Trophoblast cell (in vitro differentiated cells and primary cell): ENCODE measurements around the gene PROX2.

Source experiments
- DNase-seq, 2 donors: peaks; one replicate each; pipeline ENCODE4 v3.0.0-alpha.2; 2016
- H2AFZ ChIP-seq: 2 replicates; pipeline ENCODE4 v1.6.1; 2013; ENCODE audit warnings: low read length, moderate library complexity, mild to moderate bottlenecking; ENCODE audit not compliant: insufficient read depth, poor library complexity
- H2AK5ac ChIP-seq: 2 replicates; pipeline ENCODE4 v1.6.1; 2013; ENCODE audit warnings: mild to moderate bottlenecking, low read length
- H2BK120ac ChIP-seq: 2 replicates; pipeline ENCODE4 v1.6.1; 2013; ENCODE audit warnings: low read length, mild to moderate bottlenecking, moderate library complexity; ENCODE audit not compliant: insufficient read depth, poor library complexity
- H2BK12ac ChIP-seq: 2 replicates; pipeline ENCODE4 v1.6.1; 2013; ENCODE audit warnings: mild to moderate bottlenecking, low read length, moderate library complexity
- H2BK5ac ChIP-seq: 2 replicates; pipeline ENCODE4 v1.6.1; 2013; ENCODE audit warnings: low read length, low read depth, moderate library complexity, mild to moderate bottlenecking; ENCODE audit not compliant: poor library complexity
- H3K14ac ChIP-seq: 2 replicates; pipeline ENCODE4 v1.6.1; 2013; ENCODE audit warnings: mild to moderate bottlenecking, low read length
- H3K18ac ChIP-seq: 2 replicates; pipeline ENCODE4 v1.6.1; 2013; ENCODE audit warnings: mild to moderate bottlenecking, low read length
- H3K23ac ChIP-seq: 2 replicates; pipeline ENCODE4 v1.6.1; 2013; ENCODE audit warnings: low read length
- H3K27ac ChIP-seq: 2 replicates; pipeline ENCODE4 v1.5.1; 2013; ENCODE audit warnings: low read depth, mild to moderate bottlenecking, inconsistent platforms, low read length, moderate library complexity
- H3K27me3 ChIP-seq: 2 replicates; pipeline ENCODE4 v1.6.1; 2013; ENCODE audit warnings: inconsistent platforms, mild to moderate bottlenecking, low read length, moderate library complexity; ENCODE audit not compliant: insufficient read depth
- H3K36me3 ChIP-seq, 2 experiments: 1 replicate in 1 of 2; 2 replicates in 1 of 2; pipeline ENCODE4 v1.6.1; 2013; ENCODE audit warnings: low read length in 2 of 2, mild to moderate bottlenecking in 2 of 2, moderate library complexity in 1 of 2; ENCODE audit not compliant: insufficient read depth in 2 of 2, control insufficient read depth in 1 of 2
- H3K4ac ChIP-seq: 2 replicates; pipeline ENCODE4 v1.6.1; 2013; ENCODE audit warnings: low read depth, mild to moderate bottlenecking, low read length, moderate library complexity
- H3K4me1 ChIP-seq, 2 experiments: 1 replicate in 1 of 2; 2 replicates in 1 of 2; pipeline ENCODE4 v1.6.1; 2013; ENCODE audit warnings: low read length in 2 of 2, mild to moderate bottlenecking in 2 of 2, moderate library complexity in 1 of 2; ENCODE audit not compliant: insufficient read depth in 2 of 2, control insufficient read depth in 1 of 2
- H3K4me2 ChIP-seq: 2 replicates; pipeline ENCODE4 v1.6.1; 2013; ENCODE audit warnings: inconsistent platforms, mild to moderate bottlenecking, low read length, moderate library complexity
- H3K4me3 ChIP-seq: 2 replicates; pipeline ENCODE4 v1.5.1; 2013; ENCODE audit warnings: mild to moderate bottlenecking, low read depth, low read length, inconsistent platforms
- H3K79me1 ChIP-seq: one replicate; pipeline ENCODE4 v1.6.1; 2013; ENCODE audit warnings: low read length
- H3K79me2 ChIP-seq: 2 replicates; pipeline ENCODE4 v1.6.1; 2013; ENCODE audit warnings: low read length, mild to moderate bottlenecking; ENCODE audit not compliant: control insufficient read depth, insufficient read depth, poor library complexity
- H3K9ac ChIP-seq: 2 replicates; pipeline ENCODE4 v1.6.1; 2013; ENCODE audit warnings: mild to moderate bottlenecking, low read length
- H3K9me3 ChIP-seq: 2 replicates; pipeline ENCODE4 v1.6.1; 2013; ENCODE audit warnings: low read depth, mild to moderate bottlenecking, control low read depth, inconsistent platforms, low read length; ENCODE audit not compliant: insufficient read depth
- H4K12ac ChIP-seq: 2 replicates; pipeline ENCODE4 v1.6.1; 2013; ENCODE audit warnings: low read depth, mild to moderate bottlenecking, low read length, moderate library complexity
- H4K8ac ChIP-seq: 2 replicates; pipeline ENCODE4 v1.6.1; 2013; ENCODE audit warnings: low read depth, mild to moderate bottlenecking, low read length, moderate library complexity
- H4K91ac ChIP-seq: one replicate; pipeline ENCODE4 v1.6.1; 2013; ENCODE audit warnings: low read depth, mild to moderate bottlenecking, low read length, moderate library complexity
- WGBS: extraction: QIAGEN DNeasy Blood & Tissue Kit; methylation state at CpG from one replicate; pipeline ENCODE4 v1.1.7; 2013; ENCODE audit warnings: missing lambda C conversion rate; ENCODE audit not compliant: insufficient read length, insufficient coverage; ENCODE audit errors: extremely low coverage; 5-methylcytosine and 5-hydroxymethylcytosine counted together

The PROX2 gene

GRCh38 chr14:74867673-74868072, 8.3 kb downstream of the PROX2 start:
- no peak overlapping the region for H3K4me2 ChIP-seq
- H3K18ac ChIP-seq: no peak overlapping the region
- H3K36me3 ChIP-seq: no peaks in the 10 kb centered on the region
- no peak overlapping the region for H3K4ac ChIP-seq
- no CpG with 5 or more reads among the region's 5 CpGs for WGBS
- no peak overlapping the region for H3K27ac ChIP-seq
- no peaks in the 10 kb centered on the region for H3K27me3 ChIP-seq
- no peak overlapping the region for H2BK120ac ChIP-seq
- no peak overlapping the region for H2AFZ ChIP-seq
- H3K23ac ChIP-seq: no peak overlapping the region
- DNase-seq: no peak
- H2BK12ac ChIP-seq: no peak overlapping the region
- H2AK5ac ChIP-seq: no peak overlapping the region
- no peak overlapping the region for H4K8ac ChIP-seq
- no peaks in the 10 kb centered on the region for H3K4me1 ChIP-seq
- no peaks in the 10 kb centered on the region for H3K79me1 ChIP-seq
- no peak overlapping the region for H3K14ac ChIP-seq
- no peak overlapping the region for H4K12ac ChIP-seq
- H3K79me2 ChIP-seq: no peaks in the 10 kb centered on the region
- no peak overlapping the region for H3K4me3 ChIP-seq
- H3K9me3 ChIP-seq: no peaks in the 10 kb centered on the region
- H4K91ac ChIP-seq: no peak overlapping the region
- no peak overlapping the region for H3K9ac ChIP-seq
- H2BK5ac ChIP-seq: no peak overlapping the region

DNA sequence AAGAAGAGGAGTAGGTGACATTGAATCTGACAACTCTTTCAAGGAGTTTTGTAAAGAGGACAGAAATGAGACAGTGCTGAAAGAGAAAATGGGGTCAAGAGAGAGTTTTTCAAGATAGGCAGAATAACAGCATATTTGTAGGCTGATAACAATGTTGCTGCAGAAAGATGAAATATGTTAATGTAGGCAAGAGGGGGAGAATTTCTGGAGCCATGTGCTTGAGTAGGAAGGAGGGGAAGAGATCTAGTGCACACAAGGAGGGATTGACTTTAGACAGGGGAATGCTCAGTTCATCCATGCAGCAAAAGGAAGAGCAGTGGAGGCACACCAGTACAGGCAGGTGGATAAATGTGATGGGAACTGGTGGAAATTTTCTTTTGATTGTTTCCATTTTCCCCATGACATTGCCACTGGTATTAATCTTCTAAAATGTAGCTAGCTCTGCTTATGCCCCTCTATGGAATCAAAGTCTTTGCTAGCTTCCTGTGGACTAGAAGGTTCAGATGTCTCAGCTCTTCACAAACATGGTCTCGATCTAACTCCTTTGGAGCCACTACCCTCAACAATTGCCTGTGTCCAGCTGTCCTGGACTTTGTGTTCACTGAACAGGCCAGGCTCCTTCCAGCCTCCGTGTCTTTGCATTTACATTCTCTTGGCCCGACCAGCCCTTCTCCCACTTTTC, 9.1 kb downstream of the PROX2 start:
- no peak overlapping the region for H3K9ac ChIP-seq
- no peak overlapping the region for H2BK120ac ChIP-seq
- H3K27me3 ChIP-seq: no peaks in the 10 kb centered on the region
- no peak overlapping the region for H3K4me3 ChIP-seq
- no peak overlapping the region for H2AK5ac ChIP-seq
- H4K91ac ChIP-seq: no peak overlapping the region
- H3K9me3 ChIP-seq: no peaks in the 10 kb centered on the region
- no peak overlapping the region for H2BK12ac ChIP-seq
- no peaks in the 10 kb centered on the region for H3K4me1 ChIP-seq
- no peak overlapping the region for H3K27ac ChIP-seq
- no peaks in the 10 kb centered on the region for H3K79me1 ChIP-seq
- no peak overlapping the region for H2AFZ ChIP-seq
- no peak overlapping the region for H3K23ac ChIP-seq
- no peak overlapping the region for H3K14ac ChIP-seq
- no peak overlapping the region for H3K18ac ChIP-seq
- no peak for DNase-seq
- H3K4ac ChIP-seq: no peak overlapping the region
- no peak overlapping the region for H3K4me2 ChIP-seq
- H3K79me2 ChIP-seq: no peaks in the 10 kb centered on the region
- no peak overlapping the region for H4K12ac ChIP-seq
- H4K8ac ChIP-seq: no peak overlapping the region
- no peaks in the 10 kb centered on the region for H3K36me3 ChIP-seq
- no peak overlapping the region for H2BK5ac ChIP-seq
- no CpG with 5 or more reads among the region's 3 CpGs for WGBS

DNA sequence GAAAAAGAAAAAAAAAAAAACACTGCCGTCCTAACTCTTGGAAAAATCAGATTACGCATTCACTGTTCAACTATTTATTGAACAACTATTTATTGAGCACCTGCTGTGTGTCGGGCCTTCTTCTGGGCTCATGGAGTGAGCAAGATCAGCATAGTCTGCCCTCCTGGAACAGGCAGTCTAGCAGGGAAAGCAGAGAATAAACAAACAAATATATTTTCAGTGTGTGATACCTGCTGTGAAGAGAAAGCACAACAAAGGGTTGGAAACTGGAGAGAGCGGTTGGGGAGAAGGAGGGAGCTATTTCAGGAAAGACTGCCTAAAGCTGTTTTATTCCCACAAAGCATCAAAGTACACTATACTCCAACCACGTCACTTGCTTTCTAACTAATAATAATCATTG, 10.8 kb downstream of the PROX2 start:
- no peaks in the 10 kb centered on the region for H3K79me1 ChIP-seq
- no peak overlapping the region for H2BK5ac ChIP-seq
- no peak overlapping the region for H2BK12ac ChIP-seq
- H2BK120ac ChIP-seq: no peak overlapping the region
- H3K9me3 ChIP-seq: no peaks in the 10 kb centered on the region
- no peak overlapping the region for H3K18ac ChIP-seq
- no peaks in the 10 kb centered on the region for H3K36me3 ChIP-seq
- H3K14ac ChIP-seq: no peak overlapping the region
- no peak overlapping the region for H3K23ac ChIP-seq
- no peak overlapping the region for H4K91ac ChIP-seq
- no peak overlapping the region for H2AFZ ChIP-seq
- H3K79me2 ChIP-seq: no peaks in the 10 kb centered on the region
- no peak for DNase-seq
- whole genome bisulfite sequencing: no CpG with 5 or more reads among the region's 5 CpGs
- H3K27ac ChIP-seq: no peak overlapping the region
- H4K12ac ChIP-seq: no peak overlapping the region
- no peak overlapping the region for H2AK5ac ChIP-seq
- H3K27me3 ChIP-seq: no peaks in the 10 kb centered on the region
- no peak overlapping the region for H3K4me2 ChIP-seq
- H4K8ac ChIP-seq: no peak overlapping the region
- no peak overlapping the region for H3K9ac ChIP-seq
- H3K4me3 ChIP-seq: no peak overlapping the region
- H3K4ac ChIP-seq: no peak overlapping the region
- H3K4me1 ChIP-seq: no peaks in the 10 kb centered on the region

GRCh38 chr14:74864198-74864597, 11.7 kb downstream of the PROX2 start:
- Histone ChIP-seq H3K79me2 (no peaks in the 10 kb centered on the region), H2BK5ac (no peak overlapping the region), H3K18ac (no peak overlapping the region), H3K4me1 (no peaks in the 10 kb centered on the region), H2BK120ac (no peak overlapping the region), H3K79me1 (no peaks in the 10 kb centered on the region), H2AK5ac (no peak overlapping the region), H3K36me3 (no peaks in the 10 kb centered on the region), H3K4me3 (no peak overlapping the region), H3K9ac (no peak overlapping the region), H4K91ac (no peak overlapping the region), H3K4ac (no peak overlapping the region), H3K27me3 (no peaks in the 10 kb centered on the region), H2AFZ (no peak overlapping the region), H3K9me3 (no peaks in the 10 kb centered on the region), H4K12ac (no peak overlapping the region), H3K23ac (no peak overlapping the region), H3K14ac (no peak overlapping the region), H3K4me2 (no peak overlapping the region), H3K27ac (no peak overlapping the region), H2BK12ac (no peak overlapping the region), H4K8ac (no peak overlapping the region)
- no CpG with 5 or more reads among the region's 9 CpGs for WGBS
- DNase-seq: no peak
